ENCODE measurements around the gene KCNQ1. TPM values are rescaled to one million over a fixed set of nuclear protein-coding genes. Genes with fewer than 3 reads are reported as not detected.
A peak's percentile ranks its signal among the peaks of the same experiment; 100 is the strongest.

KCNQ1 gene
- total and polyA plus RNA-seq, 9 of the 15 experiments (the other 6 are each of a cell fraction or from before 2014, with no cell fraction given), result 0.44 TPM; not detected in 8

DNA sequence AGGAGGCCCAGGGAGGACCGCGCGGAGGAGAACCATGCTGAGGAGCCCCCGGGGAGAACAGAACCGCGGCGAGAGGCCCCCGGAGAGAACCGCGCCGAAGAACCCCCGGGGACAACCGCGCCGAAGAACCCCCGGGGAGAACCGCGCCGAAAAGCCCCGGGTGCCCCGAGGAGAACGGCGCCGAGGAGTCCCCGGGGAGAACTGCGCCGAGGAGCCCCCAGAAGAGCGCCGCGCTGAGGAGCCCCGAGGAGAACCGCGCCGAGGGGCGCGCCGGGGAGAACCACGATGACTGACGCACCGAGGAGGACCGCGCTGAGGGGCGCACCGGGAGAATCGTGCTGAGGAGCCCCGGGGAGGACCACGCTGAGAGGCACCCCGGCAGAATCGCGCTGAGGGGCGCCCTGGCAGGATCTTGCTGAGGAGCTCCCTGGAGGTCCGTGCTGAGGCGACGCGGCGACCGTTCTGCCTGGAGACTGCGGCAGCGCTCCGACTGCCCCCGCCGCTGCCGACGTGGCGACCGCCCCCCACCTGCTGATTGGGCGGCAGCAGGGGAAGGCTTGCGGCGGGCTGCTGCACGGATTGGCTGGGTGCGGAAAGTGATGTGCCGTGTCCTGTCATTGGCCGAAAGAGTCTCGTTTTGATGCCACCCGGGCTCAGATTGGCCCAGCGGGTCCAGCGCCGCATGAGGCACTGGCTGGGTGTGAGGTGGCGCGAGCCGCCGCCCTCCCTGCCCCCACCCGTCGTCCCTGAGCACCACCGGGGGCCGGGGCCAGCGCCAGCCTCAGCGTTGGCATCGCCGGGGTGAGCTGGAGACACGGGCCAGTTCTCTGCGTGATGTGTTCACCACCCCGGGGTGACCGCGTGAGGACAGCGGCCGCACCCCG is 255.0 kb downstream of the KCNQ1 start, which contains the start of gene KCNQ1OT1 (continued):
- TF ChIP-seq ARID4B (CRISPR knock-in tag; IDR thresholded peaks at IDR 0.05), result peak; percentile 86
- peak; percentile 93 to 96 for TF ChIP-seq MAZ (CRISPR knock-in tag; conservative IDR thresholded peaks at IDR 0.05 in 1 of 2, IDR thresholded peaks at IDR 0.05 in 1 of 2)
- TF ChIP-seq NFXL1 (CRISPR knock-in tag; IDR thresholded peaks at IDR 0.05), result no peak
- peak; percentile 69; the same call in 1 of the 2 replicates for TF ChIP-seq ESRRA (IDR thresholded peaks at IDR 0.05; ENCODE audit: borderline replicate concordance, low read depth)
- TF ChIP-seq ZHX1 (conservative IDR thresholded peaks at IDR 0.05; ENCODE audit: low read length), result no peak
- no peak for TF ChIP-seq ZNF124 (CRISPR knock-in tag; IDR thresholded peaks at IDR 0.05)
- no peak for TF ChIP-seq ZBTB26 (CRISPR knock-in tag; IDR thresholded peaks at IDR 0.05)
- TF ChIP-seq TAF1 (IDR thresholded peaks at IDR 0.05; ENCODE audit: control insufficient read depth, extremely low read depth, insufficient read depth, low read length, severe bottlenecking), result peak; percentile 98
- no peak for TF ChIP-seq IRF9 (tag; IDR thresholded peaks at IDR 0.05)
- no peak for TF ChIP-seq PTRF (tag; IDR thresholded peaks at IDR 0.05)
- no peak for TF ChIP-seq JUN (IDR thresholded peaks at IDR 0.05; ENCODE audit: borderline replicate concordance, low read depth, low read length)
- TF ChIP-seq JUN (CRISPR knock-in tag; IDR thresholded peaks at IDR 0.05; ENCODE audit: borderline replicate concordance), result no peak
- no peak for TF ChIP-seq BCL6 (CRISPR knock-in tag; IDR thresholded peaks at IDR 0.05)
- no peak; the same call in 1 of the 2 replicates for TF ChIP-seq NCOA6 (IDR thresholded peaks at IDR 0.05)
